GM18951 (cell line): ENCODE results near the gene MAST4.

Experiments
- POLR2A ChIP-seq: IDR thresholded peaks from 4 replicates; pipeline ENCODE4 v1.6.1; 2011; ENCODE audit warnings: mild to moderate bottlenecking; ENCODE audit not compliant: insufficient read length, insufficient read depth; ENCODE audit errors: extremely low read depth
- in situ Hi-C: fragments of 300-500 bp; cut with MboI; formaldehyde crosslinking; loops from one replicate; pipeline ENCODE4 v1.12.0; 2022; ENCODE audit warnings: low sequenced_read_pairs, mixed read lengths, inconsistent platforms; ENCODE audit not compliant: unreplicated experiment

Gene MAST4

GRCh38 chr5:66979738-66980137, 383.5 kb downstream of the MAST4 start:
- TF ChIP-seq POLR2A, result no peak
- in situ Hi-C loops, result no loop called here

GRCh38 chr5:66981266-66982055, 385.3 kb downstream of the MAST4 start:
- TF ChIP-seq POLR2A, result no peak
- in situ Hi-C loops, result no loop called here

GRCh38 chr5:66982056-66982387, 385.8 kb downstream of the MAST4 start:
- in situ Hi-C loops, result no loop called here
- TF ChIP-seq POLR2A, result no peak

- no peak for TF ChIP-seq POLR2A
- in situ Hi-C loops, result no loop called here
These were observed 386.3 kb downstream of the MAST4 start for GRCh38 chr5:66982470-66982869.

- TF ChIP-seq POLR2A, result no peak
- in situ Hi-C loops, result no loop called here
These were observed 389.2 kb downstream of the MAST4 start for GRCh38 chr5:66985417-66985816.

GRCh38 chr5:66986009-66986408, 389.8 kb downstream of the MAST4 start:
- no peak for TF ChIP-seq POLR2A
- in situ Hi-C loops, result no loop called here

GRCh38 chr5:66986534-66986933, 390.3 kb downstream of the MAST4 start:
- in situ Hi-C loops, result no loop called here
- no peak for TF ChIP-seq POLR2A

GRCh38 chr5:66987126-66987525, 390.9 kb downstream of the MAST4 start:
- in situ Hi-C loops, result no loop called here
- no peak for TF ChIP-seq POLR2A

GRCh38 chr5:66987540-66987939, 391.3 kb downstream of the MAST4 start:
- no peak for TF ChIP-seq POLR2A
- in situ Hi-C loops, result no loop called here

- no peak for TF ChIP-seq POLR2A
- in situ Hi-C loops, result no loop called here
These were observed 392.0 kb downstream of the MAST4 start for GRCh38 chr5:66987949-66988838.

GRCh38 chr5:66989286-66989685, 393.1 kb downstream of the MAST4 start:
- TF ChIP-seq POLR2A, result no peak
- in situ Hi-C loops, result no loop called here

- no peak for TF ChIP-seq POLR2A
- in situ Hi-C loops, result no loop called here
These were observed 393.6 kb downstream of the MAST4 start for GRCh38 chr5:66989781-66990180.

- in situ Hi-C loops, result no loop called here
- TF ChIP-seq POLR2A, result no peak
These were observed 395.6 kb downstream of the MAST4 start for GRCh38 chr5:66991746-66992145.

- in situ Hi-C loops, result no loop called here
- TF ChIP-seq POLR2A, result no peak
These were observed 396.4 kb downstream of the MAST4 start for GRCh38 chr5:66992547-66992946.

GRCh38 chr5:66993448-66993847, 397.3 kb downstream of the MAST4 start:
- in situ Hi-C loops, result no loop called here
- no peak for TF ChIP-seq POLR2A
